ENCODE results near the gene HMOX1.
"Not testable (repeated sequence)": the region's sequence is repeated elsewhere in the genome, so short reads cannot be mapped to it uniquely, and the experiment has no call there.

DNA sequence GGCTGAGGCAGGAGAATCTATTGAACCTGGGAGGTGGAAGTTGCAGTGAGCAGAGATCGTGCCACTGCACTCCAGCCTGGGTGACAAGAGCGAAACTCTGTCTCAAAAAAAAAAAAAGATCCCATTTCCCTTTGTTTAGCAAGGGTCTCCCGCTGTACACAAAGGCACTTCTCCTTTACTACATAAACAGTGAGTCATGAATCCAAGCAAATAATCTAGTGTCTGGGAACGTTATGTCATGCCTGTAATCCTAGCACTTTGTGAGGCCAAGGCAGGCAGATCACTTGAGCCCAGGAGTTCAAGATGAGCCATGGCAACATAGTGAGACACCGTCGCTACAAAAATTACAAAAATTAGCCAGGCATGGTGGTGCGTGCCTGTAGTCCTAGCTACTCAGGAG is 16.7 kb upstream of the HMOX1 start:
- not testable (repeated sequence) for TF ChIP-seq EP300, POLR2A, POLR2AphosphoS5 (IDR thresholded peaks at IDR 0.05)
- TF ChIP-seq, protein P1, sequence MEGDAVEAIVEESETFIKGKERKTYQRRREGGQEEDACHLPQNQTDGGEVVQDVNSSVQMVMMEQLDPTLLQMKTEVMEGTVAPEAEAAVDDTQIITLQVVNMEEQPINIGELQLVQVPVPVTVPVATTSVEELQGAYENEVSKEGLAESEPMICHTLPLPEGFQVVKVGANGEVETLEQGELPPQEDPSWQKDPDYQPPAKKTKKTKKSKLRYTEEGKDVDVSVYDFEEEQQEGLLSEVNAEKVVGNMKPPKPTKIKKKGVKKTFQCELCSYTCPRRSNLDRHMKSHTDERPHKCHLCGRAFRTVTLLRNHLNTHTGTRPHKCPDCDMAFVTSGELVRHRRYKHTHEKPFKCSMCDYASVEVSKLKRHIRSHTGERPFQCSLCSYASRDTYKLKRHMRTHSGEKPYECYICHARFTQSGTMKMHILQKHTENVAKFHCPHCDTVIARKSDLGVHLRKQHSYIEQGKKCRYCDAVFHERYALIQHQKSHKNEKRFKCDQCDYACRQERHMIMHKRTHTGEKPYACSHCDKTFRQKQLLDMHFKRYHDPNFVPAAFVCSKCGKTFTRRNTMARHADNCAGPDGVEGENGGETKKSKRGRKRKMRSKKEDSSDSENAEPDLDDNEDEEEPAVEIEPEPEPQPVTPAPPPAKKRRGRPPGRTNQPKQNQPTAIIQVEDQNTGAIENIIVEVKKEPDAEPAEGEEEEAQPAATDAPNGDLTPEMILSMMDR (IDR thresholded peaks at IDR 0.05), result not testable (repeated sequence)
